Measurements from ENCODE around the gene ARMC9.
"Not testable (repeated sequence)": the region's sequence is repeated elsewhere in the genome, so short reads cannot be mapped to it uniquely, and the experiment has no call there.

ARMC9 gene

GRCh38 chr2:231347638-231348037 lies 149.2 kb downstream of the ARMC9 start:
- peaks cover 2% of the 10 kb centered on the region for H3K36me3 Mint-ChIP-seq
- H3K4me1 Mint-ChIP-seq (ENCODE audit: low read depth) = no peaks in the 10 kb centered on the region
- H3K9me3 Mint-ChIP-seq (ENCODE audit: low read depth) = no peaks in the 10 kb centered on the region
- H3K27me3 Mint-ChIP-seq = no peaks in the 10 kb centered on the region
- no peak overlapping the region for H3K4me3 Mint-ChIP-seq
- no peak overlapping the region for H3K27ac Mint-ChIP-seq

GRCh38 chr2:231348173-231348572 lies 149.7 kb downstream of the ARMC9 start:
- H3K4me3 Mint-ChIP-seq = no peak overlapping the region
- H3K4me1 Mint-ChIP-seq (ENCODE audit: low read depth) = no peaks in the 10 kb centered on the region
- no peak overlapping the region for H3K27ac Mint-ChIP-seq
- H3K27me3 Mint-ChIP-seq = no peaks in the 10 kb centered on the region
- H3K9me3 Mint-ChIP-seq (ENCODE audit: low read depth) = no peaks in the 10 kb centered on the region
- peaks cover 2% of the 10 kb centered on the region for H3K36me3 Mint-ChIP-seq

- Mint-ChIP-seq H3K9me3 (ENCODE audit: low read depth) (no peaks in the 10 kb centered on the region), H3K27ac (no peak overlapping the region), H3K4me1 (ENCODE audit: low read depth) (no peaks in the 10 kb centered on the region), H3K36me3 (peaks cover 2% of the 10 kb centered on the region), H3K4me3 (no peak overlapping the region), H3K27me3 (no peaks in the 10 kb centered on the region)
Observed at GRCh38 chr2:231348704-231349373, 150.4 kb downstream of the ARMC9 start.

GRCh38 chr2:231349374-231349735 lies 150.9 kb downstream of the ARMC9 start:
- not testable (repeated sequence) for H3K4me3 Mint-ChIP-seq; H3K27me3 Mint-ChIP-seq; H3K9me3 Mint-ChIP-seq (ENCODE audit: low read depth); H3K36me3 Mint-ChIP-seq; H3K4me1 Mint-ChIP-seq (ENCODE audit: low read depth); H3K27ac Mint-ChIP-seq

GRCh38 chr2:231351648-231352047 lies 153.2 kb downstream of the ARMC9 start:
- Mint-ChIP-seq H3K4me3 (no peak overlapping the region), H3K9me3 (ENCODE audit: low read depth) (no peaks in the 10 kb centered on the region), H3K36me3 (peaks cover 2% of the 10 kb centered on the region), H3K27ac (no peak overlapping the region), H3K27me3 (no peaks in the 10 kb centered on the region), H3K4me1 (ENCODE audit: low read depth) (no peaks in the 10 kb centered on the region)

- Mint-ChIP-seq H3K4me3 (no peak overlapping the region), H3K4me1 (ENCODE audit: low read depth) (no peaks in the 10 kb centered on the region), H3K9me3 (ENCODE audit: low read depth) (no peaks in the 10 kb centered on the region), H3K36me3 (no peaks in the 10 kb centered on the region), H3K27ac (no peak overlapping the region), H3K27me3 (no peaks in the 10 kb centered on the region)
Observed at GRCh38 chr2:231353469-231353868, 155.0 kb downstream of the ARMC9 start.

- H3K4me1 Mint-ChIP-seq (ENCODE audit: low read depth) = no peaks in the 10 kb centered on the region
- H3K9me3 Mint-ChIP-seq (ENCODE audit: low read depth) = no peaks in the 10 kb centered on the region
- H3K27ac Mint-ChIP-seq = no peak overlapping the region
- H3K36me3 Mint-ChIP-seq = no peaks in the 10 kb centered on the region
- no peak overlapping the region for H3K4me3 Mint-ChIP-seq
- no peaks in the 10 kb centered on the region for H3K27me3 Mint-ChIP-seq
Observed at GRCh38 chr2:231355508-231356465, 157.4 kb downstream of the ARMC9 start.

- Mint-ChIP-seq H3K36me3 (no peaks in the 10 kb centered on the region), H3K27ac (no peak overlapping the region), H3K4me3 (no peak overlapping the region), H3K4me1 (ENCODE audit: low read depth) (no peaks in the 10 kb centered on the region), H3K9me3 (ENCODE audit: low read depth) (no peaks in the 10 kb centered on the region), H3K27me3 (no peaks in the 10 kb centered on the region)
Observed at GRCh38 chr2:231356466-231356844, 158.0 kb downstream of the ARMC9 start.

GRCh38 chr2:231357048-231357447 lies 158.6 kb downstream of the ARMC9 start:
- no peak overlapping the region for H3K4me3 Mint-ChIP-seq
- no peaks in the 10 kb centered on the region for H3K9me3 Mint-ChIP-seq (ENCODE audit: low read depth)
- H3K27ac Mint-ChIP-seq = no peak overlapping the region
- H3K27me3 Mint-ChIP-seq = no peaks in the 10 kb centered on the region
- peaks cover 2% of the 10 kb centered on the region for H3K4me1 Mint-ChIP-seq (ENCODE audit: low read depth)
- H3K36me3 Mint-ChIP-seq = no peaks in the 10 kb centered on the region

- Mint-ChIP-seq H3K4me3 (no peak overlapping the region), H3K36me3 (no peaks in the 10 kb centered on the region), H3K27ac (no peak overlapping the region), H3K27me3 (no peaks in the 10 kb centered on the region), H3K4me1 (ENCODE audit: low read depth) (peaks cover 6% of the 10 kb centered on the region), H3K9me3 (ENCODE audit: low read depth) (no peaks in the 10 kb centered on the region)
Observed at GRCh38 chr2:231357931-231358330, 159.5 kb downstream of the ARMC9 start.

- Mint-ChIP-seq H3K9me3 (ENCODE audit: low read depth) (no peaks in the 10 kb centered on the region), H3K36me3 (no peaks in the 10 kb centered on the region), H3K27me3 (no peaks in the 10 kb centered on the region), H3K27ac (no peak overlapping the region), H3K4me3 (no peak overlapping the region), H3K4me1 (ENCODE audit: low read depth) (peaks cover 9% of the 10 kb centered on the region)
Observed at GRCh38 chr2:231359441-231359840, 161.0 kb downstream of the ARMC9 start.

- Mint-ChIP-seq H3K9me3 (ENCODE audit: low read depth) (no peaks in the 10 kb centered on the region), H3K4me3 (no peak overlapping the region), H3K36me3 (no peaks in the 10 kb centered on the region), H3K27me3 (no peaks in the 10 kb centered on the region), H3K4me1 (ENCODE audit: low read depth) (peaks cover 9% of the 10 kb centered on the region), H3K27ac (no peak overlapping the region)
Observed at GRCh38 chr2:231359948-231360347, 161.5 kb downstream of the ARMC9 start.

GRCh38 chr2:231360401-231360800 lies 162.0 kb downstream of the ARMC9 start:
- no peaks in the 10 kb centered on the region for H3K27me3 Mint-ChIP-seq
- H3K4me1 Mint-ChIP-seq (ENCODE audit: low read depth) = peaks cover 9% of the 10 kb centered on the region
- H3K27ac Mint-ChIP-seq = no peak overlapping the region
- no peak overlapping the region for H3K4me3 Mint-ChIP-seq
- no peaks in the 10 kb centered on the region for H3K9me3 Mint-ChIP-seq (ENCODE audit: low read depth)
- H3K36me3 Mint-ChIP-seq = no peaks in the 10 kb centered on the region

- Mint-ChIP-seq H3K4me1 (ENCODE audit: low read depth) (peaks cover 9% of the 10 kb centered on the region), H3K27ac (no peak overlapping the region)
Observed at GRCh38 chr2:231360881-231361371, 162.5 kb downstream of the ARMC9 start.

GRCh38 chr2:231361701-231362554 lies 163.5 kb downstream of the ARMC9 start:
- H3K27ac Mint-ChIP-seq = no peak overlapping the region
- H3K27me3 Mint-ChIP-seq = no peaks in the 10 kb centered on the region
- H3K4me1 Mint-ChIP-seq (ENCODE audit: low read depth) = peaks cover 9% of the 10 kb centered on the region
- no peaks in the 10 kb centered on the region for H3K36me3 Mint-ChIP-seq
- no peaks in the 10 kb centered on the region for H3K9me3 Mint-ChIP-seq (ENCODE audit: low read depth)
- H3K4me3 Mint-ChIP-seq = no peak overlapping the region

More at GRCh38 chr2:231360881-231361371, 162.5 kb downstream of the ARMC9 start:
- Mint-ChIP-seq H3K4me3 (no peak overlapping the region), H3K9me3 (ENCODE audit: low read depth) (no peaks in the 10 kb centered on the region), H3K36me3 (no peaks in the 10 kb centered on the region), H3K27me3 (no peaks in the 10 kb centered on the region)

Measured in activated naive CD8-positive, alpha-beta T cell (primary cell).